ENCODE measurements around the gene RB1.

DNA sequence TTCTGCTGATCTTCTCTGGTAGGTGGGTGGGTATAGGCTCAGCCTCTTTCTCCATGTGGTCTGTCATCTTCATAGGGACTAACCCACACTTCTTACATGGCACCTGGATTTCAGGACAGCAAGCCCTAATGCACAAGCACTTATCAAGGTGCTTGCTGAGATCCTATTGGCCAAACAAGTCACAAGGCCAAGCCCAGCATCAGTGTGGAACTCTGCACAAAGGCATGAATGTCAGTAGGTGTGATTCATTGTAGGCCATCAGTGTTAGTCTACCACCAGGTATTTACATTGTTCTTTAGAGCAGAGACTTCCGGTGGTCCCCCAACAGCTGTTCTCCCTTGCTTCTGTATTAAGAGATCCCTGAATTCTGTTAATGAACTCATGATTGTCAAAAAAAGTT lies 8.3 kb upstream of the RB1 start:
- no peak for TF ChIP-seq EZH2 (IDR thresholded peaks at IDR 0.05)
- TF ChIP-seq POLR2AphosphoS5 (IDR thresholded peaks at IDR 0.05; ENCODE audit: borderline replicate concordance, low read depth, low read length): no peak

All from SK-N-MC (cell line).